Measurements from ENCODE around the gene TBP.
"Not testable (repeated sequence)": the region's sequence is repeated elsewhere in the genome, so short reads cannot be mapped to it uniquely, and the experiment has no call there.

TBP gene

GRCh38 chr6:170536671-170537070 lies 17.5 kb upstream of the TBP start:
- no peak for DNase-seq

DNA sequence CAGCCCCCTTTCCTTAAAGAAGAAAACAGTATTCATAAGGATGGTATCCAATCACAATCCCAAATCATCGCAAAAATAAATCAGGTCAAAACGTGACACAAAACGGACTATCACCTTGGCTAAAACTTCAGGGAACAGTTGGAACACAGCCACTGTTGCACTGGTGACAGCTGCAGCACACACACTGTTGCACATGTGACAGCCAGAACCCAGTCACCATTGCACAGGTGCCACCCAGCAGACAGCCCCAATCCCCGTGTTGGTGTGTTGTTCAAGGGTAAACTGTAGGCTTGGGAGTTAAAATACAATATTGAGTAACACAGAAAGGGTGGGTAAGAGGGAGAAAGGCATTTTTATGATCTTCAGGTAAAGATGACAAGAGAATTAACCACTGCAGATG lies 16.8 kb upstream of the TBP start:
- DNase-seq: no peak

GRCh38 chr6:170542031-170542719 lies 12.0 kb upstream of the TBP start:
- DNase-seq: no peak

DNA sequence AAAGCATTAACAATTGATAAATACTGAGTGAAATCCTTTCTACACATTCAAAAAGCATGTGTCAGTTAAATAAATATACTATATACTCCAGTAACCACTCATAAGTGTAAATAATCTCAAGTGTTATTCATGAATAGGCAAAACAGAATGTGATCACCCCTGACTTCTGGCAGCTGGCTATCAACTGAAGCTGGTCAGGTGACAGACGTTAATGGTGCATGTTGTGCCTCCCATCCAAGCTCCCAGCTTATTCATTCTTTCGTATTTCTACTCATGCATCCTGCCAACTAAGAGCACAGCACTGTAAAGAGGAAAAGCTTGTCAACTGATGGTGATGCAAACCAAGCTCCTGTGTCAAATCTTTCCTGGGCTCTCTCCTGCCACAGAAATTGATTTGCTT lies 8.8 kb upstream of the TBP start:
- no peak for DNase-seq

DNA sequence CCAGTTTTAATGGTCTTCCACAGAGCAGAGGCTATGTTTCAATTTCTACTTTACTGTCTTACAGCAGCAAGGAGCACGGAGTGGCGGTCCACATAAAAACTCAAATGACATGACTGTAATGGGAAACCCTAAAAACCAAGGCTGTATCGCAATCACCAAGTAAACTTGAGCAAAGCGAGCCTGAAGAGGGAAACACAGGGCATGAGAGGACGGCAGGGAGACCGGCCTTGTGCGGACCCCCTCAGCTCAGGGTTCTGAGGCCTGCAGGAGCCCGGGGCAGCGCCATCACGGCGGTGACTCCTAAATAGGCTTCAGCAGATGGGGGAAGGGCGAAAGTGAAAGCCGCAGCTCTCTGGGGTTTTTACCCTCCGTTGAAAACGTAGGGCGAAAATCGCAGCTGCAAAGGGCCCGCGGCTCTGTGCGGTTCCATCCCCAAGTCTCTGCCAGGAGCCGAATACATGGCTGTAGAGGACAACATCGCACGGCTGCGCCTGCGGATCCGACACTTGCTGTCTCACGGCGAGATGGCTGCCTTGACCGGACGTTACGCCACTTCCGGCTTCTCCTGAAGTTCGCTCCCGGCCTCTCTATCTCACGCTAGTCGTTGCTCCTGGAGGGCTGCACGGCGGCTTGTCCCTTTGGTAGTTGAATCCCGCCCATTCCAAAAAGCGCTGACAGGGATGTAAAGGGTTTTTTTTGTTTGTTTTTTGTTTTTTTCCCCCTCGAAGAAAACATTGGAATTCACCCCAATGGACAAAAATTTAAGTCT lies 1.2 kb upstream of the TBP start, which contains the start of gene PSMB1:
Gene PSMB1, minus strand, starts transcription at position 543 of the 769 bp plus-strand sequence. Its CDS starts 65 bp downstream, at position 478.
- DNase-seq: peak; percentile 76

- DNase-seq: no peak
These were observed 596 bp upstream of the TBP start for GRCh38 chr6:170553534-170554012.

- no peak for DNase-seq
These were observed 598 bp downstream of the TBP start for GRCh38 chr6:170554796-170555137.

GRCh38 chr6:170555305-170555704 lies 1.1 kb downstream of the TBP start:
- DNase-seq: no peak

DNA sequence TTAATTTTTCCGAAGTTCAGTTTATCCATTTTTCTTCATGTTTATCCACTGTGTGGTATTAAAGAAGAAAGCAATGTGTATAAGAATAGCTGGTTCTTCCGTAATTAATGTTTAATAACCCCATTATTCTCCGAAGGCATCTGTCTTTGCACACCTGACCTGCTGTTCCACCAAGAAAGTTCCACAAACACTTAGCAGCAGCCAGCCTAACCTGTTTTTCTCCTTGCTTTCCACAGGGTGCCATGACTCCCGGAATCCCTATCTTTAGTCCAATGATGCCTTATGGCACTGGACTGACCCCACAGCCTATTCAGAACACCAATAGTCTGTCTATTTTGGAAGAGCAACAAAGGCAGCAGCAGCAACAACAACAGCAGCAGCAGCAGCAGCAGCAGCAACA lies 7.4 kb downstream of the TBP start:
- no peak for DNase-seq

DNA sequence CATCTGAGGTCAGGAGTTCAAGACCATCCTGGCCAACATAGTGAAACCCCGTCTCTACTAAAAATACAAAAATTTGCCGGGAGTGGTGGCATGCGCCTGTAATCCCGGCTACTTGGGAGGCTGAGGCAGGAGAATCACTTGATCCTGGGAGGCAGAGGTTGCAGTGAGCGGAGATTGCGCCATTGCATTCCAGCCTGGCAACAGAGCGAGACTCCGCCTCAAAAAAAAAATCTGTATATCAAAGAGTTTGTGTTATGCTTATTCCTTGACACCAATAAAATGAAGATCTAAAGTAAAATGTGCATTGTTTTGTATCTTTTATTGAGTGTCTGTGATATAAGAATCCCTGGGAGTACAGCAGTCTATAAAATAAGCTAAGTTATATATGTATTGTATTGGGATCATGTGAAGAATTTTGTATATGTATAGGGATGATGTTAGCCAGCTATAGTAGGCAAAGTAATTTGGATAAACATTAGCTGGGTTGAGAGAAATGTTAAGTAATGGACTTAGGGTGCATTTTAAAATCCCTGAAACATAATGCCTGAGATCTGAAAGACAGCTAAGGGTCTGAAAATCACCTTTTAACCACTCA lies 10.9 kb downstream of the TBP start:
- no peak for DNase-seq

DNA sequence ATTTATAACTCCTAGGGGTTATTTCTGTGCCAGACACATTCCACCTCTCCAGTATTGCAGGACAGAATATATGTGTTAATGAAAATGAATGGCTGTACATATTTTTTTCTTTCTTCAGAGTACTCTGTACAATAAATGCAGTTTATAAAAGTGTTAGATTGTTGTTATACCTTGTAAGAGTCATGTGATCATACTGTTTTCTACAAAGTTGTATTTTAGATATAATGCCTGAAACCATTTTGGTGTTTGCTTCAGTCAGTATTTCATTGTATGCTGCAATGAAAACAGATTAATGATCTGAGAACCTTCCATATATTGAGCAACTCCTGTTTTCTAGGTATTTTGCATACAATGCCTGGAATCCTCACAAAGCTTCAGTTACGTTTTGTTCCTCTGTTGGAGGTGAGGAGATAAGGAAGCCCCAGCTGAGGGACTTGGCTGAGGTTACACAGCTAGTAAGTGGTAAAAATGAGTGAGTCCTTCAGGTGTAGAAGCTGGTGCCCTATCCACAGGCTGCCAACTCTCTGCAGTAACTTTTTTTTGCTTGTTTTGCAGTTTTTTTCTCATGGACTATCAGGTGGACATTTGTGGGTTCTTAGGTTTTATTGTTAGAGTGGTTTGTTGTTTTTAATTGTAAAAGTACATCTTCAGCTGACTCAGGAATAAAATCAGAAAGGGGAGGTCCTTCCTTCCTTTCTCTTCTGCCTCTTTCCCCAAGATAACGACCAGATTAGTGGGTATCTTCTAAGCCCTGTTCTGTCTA lies 18.7 kb downstream of the TBP start:
- no peak for DNase-seq

DNA sequence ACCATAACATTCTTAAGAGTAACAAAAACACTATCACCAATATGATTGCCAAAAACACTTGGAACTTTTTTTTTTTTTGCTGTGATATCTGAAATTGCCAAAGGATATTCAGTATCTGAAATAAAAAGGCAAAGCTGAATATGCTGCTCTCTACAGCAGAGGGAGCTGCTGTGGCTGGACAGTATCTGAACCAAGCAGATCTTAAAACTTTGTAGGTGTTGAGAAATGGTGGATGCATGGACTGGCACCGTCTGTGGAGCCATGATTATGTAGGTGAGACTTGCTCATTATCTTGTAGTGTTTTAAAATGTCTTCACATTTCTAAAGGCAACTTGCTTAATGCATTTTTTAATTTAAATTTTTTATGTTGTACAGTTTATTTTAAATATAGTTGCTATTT lies 21.1 kb downstream of the TBP start:
- DNase-seq: no peak

DNA sequence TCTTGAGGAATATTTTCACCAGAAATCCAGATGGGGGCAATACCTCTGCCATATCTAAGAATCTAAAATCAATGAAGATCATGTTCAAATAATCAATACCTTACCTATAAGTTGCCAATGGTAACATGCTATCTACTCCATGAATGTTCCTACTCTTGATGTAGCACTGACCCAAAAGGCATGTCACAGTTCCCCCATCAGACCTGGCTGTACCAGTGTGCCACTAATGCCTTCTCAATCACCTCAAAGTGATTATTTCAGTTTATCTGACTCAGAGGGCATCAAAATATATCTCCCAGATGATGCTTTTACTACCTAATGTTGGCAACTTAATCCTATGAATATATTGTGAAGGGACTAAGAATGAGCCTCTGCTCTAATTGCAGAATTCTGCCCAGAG lies 24.7 kb downstream of the TBP start:
- no peak for DNase-seq

DNA sequence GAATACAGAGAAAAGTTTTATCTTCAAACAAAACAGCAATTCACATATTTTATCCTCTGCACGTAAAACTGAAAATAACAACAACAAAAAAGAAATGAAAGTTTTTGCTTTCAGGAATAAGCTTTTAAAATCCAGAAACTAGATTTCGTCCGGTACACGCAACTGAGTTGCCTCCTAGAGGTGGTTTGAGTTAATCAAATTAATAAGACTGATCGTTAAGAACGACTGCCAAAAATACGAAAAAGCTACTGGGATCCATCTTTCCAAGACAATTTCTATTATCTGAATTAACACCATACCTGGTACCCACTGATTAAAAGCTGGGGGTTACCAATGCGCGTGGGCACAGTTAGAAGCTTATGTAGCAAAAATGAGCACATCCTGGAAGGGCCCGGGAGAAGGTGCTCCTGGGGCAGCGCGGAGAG lies 29.6 kb downstream of the TBP start:
- DNase-seq: no peak

GRCh38 chr6:170584181-170584953 lies 30.2 kb downstream of the TBP start, which contains the start of gene PDCD2:
TSS of gene PDCD2 (minus strand) at chr6:170584637. CDS start at chr6:170584581, 56 bp downstream.
- DNase-seq: peak; percentile 89

GRCh38 chr6:170584954-170585498 lies 30.9 kb downstream of the TBP start:
- no peak for DNase-seq

- DNase-seq: no peak
These were observed 36.6 kb downstream of the TBP start for GRCh38 chr6:170590725-170591124.

DNA sequence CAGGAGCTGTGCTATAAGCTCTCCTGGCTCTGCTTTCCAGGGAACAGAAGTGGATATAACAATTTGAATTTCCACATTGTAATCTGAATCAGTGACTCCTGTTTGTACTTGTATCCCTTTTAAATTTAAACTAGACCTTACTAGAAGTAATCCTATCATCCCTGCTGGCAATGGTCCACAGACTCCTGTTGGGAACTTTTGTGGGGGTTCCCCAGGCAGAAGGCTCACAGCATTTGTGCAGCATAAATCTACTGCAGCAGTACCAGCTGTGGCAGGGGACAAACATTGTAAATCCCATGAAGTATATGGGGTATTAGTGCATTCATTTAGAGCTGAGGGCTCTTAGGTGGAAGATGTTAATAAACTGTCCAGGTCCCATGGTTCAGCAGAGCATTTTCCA lies 42.3 kb downstream of the TBP start:
- DNase-seq: no peak

DNA sequence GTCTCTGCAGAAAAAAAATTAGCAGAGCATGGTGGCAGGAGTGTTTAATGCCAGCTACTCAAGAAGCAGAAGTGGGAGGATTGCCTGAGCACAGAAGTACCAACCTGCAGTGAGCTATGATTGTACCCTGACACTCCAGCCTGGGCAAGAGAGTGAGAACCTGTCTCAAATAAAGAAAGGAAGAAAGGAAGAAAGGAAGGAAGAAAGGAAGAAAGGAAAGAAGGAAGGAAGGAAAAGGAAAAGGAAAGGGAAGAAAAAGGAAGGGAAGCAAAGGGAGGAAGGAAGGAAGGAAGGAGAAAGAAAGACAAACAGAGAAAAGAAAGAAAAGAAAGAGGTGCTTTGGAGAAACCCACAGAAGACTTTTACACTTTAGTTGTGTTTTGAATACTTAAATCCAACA lies 43.1 kb downstream of the TBP start:
- DNase-seq: no peak

- DNase-seq: no peak
These were observed 51.5 kb downstream of the TBP start for GRCh38 chr6:170605574-170606259.

DNA sequence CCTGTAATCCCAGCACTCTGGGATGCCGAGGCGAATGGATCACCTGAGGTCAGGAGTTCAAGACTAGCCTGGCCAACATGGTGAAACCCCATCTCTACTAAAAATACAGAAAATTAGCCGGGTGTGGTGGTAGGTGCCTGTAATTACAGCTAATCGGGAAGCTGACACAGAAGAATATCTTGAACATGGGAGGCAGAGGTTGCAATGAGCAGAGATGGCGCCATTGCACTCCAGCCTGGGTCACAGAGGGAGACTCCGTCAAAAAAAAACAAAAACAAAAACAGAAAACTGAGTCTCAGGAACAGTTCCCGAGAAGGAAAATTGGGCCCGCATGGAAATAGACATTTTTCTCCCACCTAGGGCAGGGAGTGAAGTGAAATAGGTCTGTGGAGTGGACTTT lies 55.1 kb downstream of the TBP start:
- DNase-seq: not testable (repeated sequence)

Data from activated T-cell treated with anti-CD3 and anti-CD28 coated beads, Interleukin-2, amount 50 U/mL, for 1 hour (primary cell).